HepG2 (cell line): ENCODE results near the gene OBSL1. TPM values are rescaled to one million over a fixed set of nuclear protein-coding genes. Genes with fewer than 3 reads are reported as not detected.

Experiments used
- CENPX ChIP-seq: sonication (generic); formaldehyde crosslinking; IDR thresholded peaks from 2 replicates; pipeline ENCODE4 v1.9.0; 2021; ENCODE audit warnings: mild to moderate bottlenecking, missing genetic modification reagents, moderate library complexity
- FOXA3 ChIP-seq: IDR thresholded peaks from 2 replicates; pipeline ENCODE4 v1.6.1; 2016; ENCODE audit warnings: missing genetic modification reagents, missing compliant biosample characterization
- GLI4 ChIP-seq: sonication (generic); formaldehyde crosslinking; IDR thresholded peaks from 2 replicates; pipeline ENCODE4 v1.5.1; 2020; ENCODE audit warnings: missing genetic modification reagents, mild to moderate bottlenecking, moderate library complexity, borderline replicate concordance
- JUN ChIP-seq: sonication (generic); formaldehyde crosslinking; IDR thresholded peaks from 2 replicates; pipeline ENCODE4 v1.4.0; 2020; ENCODE audit warnings: mild to moderate bottlenecking, missing genetic modification reagents
- KAT7 ChIP-seq: IDR thresholded peaks from 2 replicates; pipeline ENCODE4 v1.6.1; 2018; ENCODE audit warnings: borderline replicate concordance, missing compliant biosample characterization
- ZKSCAN8 ChIP-seq: IDR thresholded peaks from 2 replicates; pipeline ENCODE4 v1.6.1; 2016; ENCODE audit warnings: borderline replicate concordance, missing genetic modification reagents, missing compliant biosample characterization
- ZNF136 ChIP-seq: sonication (generic); formaldehyde crosslinking; IDR thresholded peaks from 2 replicates; pipeline ENCODE4 v1.8.1; 2022; ENCODE audit warnings: low read depth, mild to moderate bottlenecking, moderate library complexity, missing genetic modification reagents
- ZNF17 ChIP-seq: sonication (generic); formaldehyde crosslinking; IDR thresholded peaks from 2 replicates; pipeline ENCODE4 v1.5.0; 2020; ENCODE audit warnings: mild to moderate bottlenecking, missing genetic modification reagents
- ZNF331 ChIP-seq: sonication (generic); formaldehyde crosslinking; IDR thresholded peaks from 2 replicates; pipeline ENCODE4 v1.4.0; 2020; ENCODE audit warnings: missing genetic modification reagents
- ZNF451 ChIP-seq: sonication (generic); formaldehyde crosslinking; IDR thresholded peaks from 2 replicates; pipeline ENCODE4 v1.5.0; 2020; ENCODE audit warnings: mild to moderate bottlenecking, missing genetic modification reagents
- ZNF724P ChIP-seq: sonication (generic); formaldehyde crosslinking; IDR thresholded peaks from 2 replicates; pipeline ENCODE4 v1.8.0; 2022; ENCODE audit warnings: missing genetic modification reagents, borderline replicate concordance
- ZNF749 ChIP-seq: sonication (generic); formaldehyde crosslinking; IDR thresholded peaks from 2 replicates; pipeline ENCODE4 v1.8.0; 2022; ENCODE audit warnings: mild to moderate bottlenecking, missing genetic modification reagents, moderate library complexity, borderline replicate concordance
- polyA plus RNA-seq, 8 experiments: library from polyadenylated mRNA; depleted of rRNA in 3 of 8; stranded (reverse) in 7 of 8; unstranded in 1 of 8; fragments of >200 nt; fragmentation: Illumina TruSeq in 4 of 8; extraction: Trizol in 4 of 8; gene quantifications; 2 replicates each; pipeline versions ENCODE4 v1.2.1 to v1.2.3, GENCODE V29; 2011 to 2016; ENCODE audit warnings: low read depth in 4 of 8, missing spikeins in 1 of 8, mixed read lengths in 1 of 8; ENCODE audit not compliant: insufficient read depth in 1 of 8
- total RNA-seq, 5 experiments: library from RNA; depleted of rRNA; stranded (reverse); fragments of >200 nt; fragmentation: Illumina TruSeq; extraction: Trizol; gene quantifications; 2 replicates each; pipeline ENCODE4 v1.2.3, GENCODE V29; 2016; ENCODE audit warnings: low read depth in 1 of 5
- TF ChIP-seq, protein P1 (sequence below): sonication (generic); formaldehyde crosslinking; IDR thresholded peaks from 2 replicates; pipeline ENCODE4 v1.5.1; 2020; ENCODE audit warnings: mild to moderate bottlenecking, missing genetic modification reagents, moderate library complexity
- TF ChIP-seq, protein P2 (sequence below): sonication (generic); formaldehyde crosslinking; IDR thresholded peaks from 2 replicates; pipeline ENCODE4 v1.4.0; 2020; ENCODE audit warnings: low read depth, missing genetic modification reagents
- TF ChIP-seq, protein P3 (sequence below): IDR thresholded peaks from 2 replicates; pipeline ENCODE4 v1.6.1; 2016; ENCODE audit warnings: low read depth
- TF ChIP-seq, protein P4 (sequence below): sonication (generic); formaldehyde crosslinking; IDR thresholded peaks from 2 replicates; pipeline ENCODE4 v1.9.0; 2021; ENCODE audit warnings: missing genetic modification reagents, borderline replicate concordance

The OBSL1 gene
- total and polyA plus RNA-seq, 2 of the 13 experiments (the other 11 are each of a cell fraction or from before 2014, with no cell fraction given), result 86.7 to 218 TPM

DNA sequence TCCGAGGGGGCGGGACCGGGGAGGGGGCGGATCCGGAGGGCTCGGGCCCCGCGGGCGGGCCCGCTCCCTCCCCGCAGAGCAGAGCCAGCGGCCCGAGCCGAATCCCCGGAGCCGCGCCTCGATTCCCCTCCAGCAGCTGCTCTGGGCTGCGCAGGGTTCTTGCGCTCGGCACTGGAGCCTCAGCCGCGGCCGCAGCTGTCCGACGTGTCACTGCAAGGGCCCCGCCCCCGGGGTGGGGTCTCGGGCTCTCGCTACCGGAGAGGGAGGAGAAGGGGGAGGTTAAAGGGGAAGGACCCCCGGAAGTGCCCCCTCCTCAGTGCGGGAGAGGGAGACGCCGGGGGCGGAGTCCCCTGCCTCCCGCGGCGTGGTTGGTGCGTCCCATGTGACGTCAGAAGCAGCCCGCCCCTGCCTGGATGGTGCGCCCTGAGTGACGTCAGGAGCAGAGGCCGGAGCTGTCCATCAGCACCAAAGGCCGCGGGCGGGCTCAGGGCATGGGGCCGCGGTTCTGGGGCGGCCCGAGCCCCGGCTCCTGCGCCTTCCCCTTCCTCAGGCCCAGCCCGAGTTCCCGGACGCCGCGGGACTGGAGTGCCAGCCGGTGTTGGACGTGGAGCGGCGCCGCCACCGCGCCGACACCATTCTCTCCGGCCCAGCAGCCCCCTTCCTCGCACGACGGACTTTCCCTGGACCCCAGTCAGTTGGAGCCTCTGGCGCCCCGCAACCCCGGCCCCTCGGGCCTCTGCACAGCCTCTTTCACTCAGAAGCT is 27.6 kb downstream of the OBSL1 start, which contains the start of the genes CHPF and TMEM198 (continued):
- TF ChIP-seq ZNF136 (CRISPR knock-in tag), result peak; percentile 97
- TF ChIP-seq GLI4 (CRISPR knock-in tag), result peak; percentile 31; the same call in 1 of the 2 replicates
- TF ChIP-seq, protein P1, sequence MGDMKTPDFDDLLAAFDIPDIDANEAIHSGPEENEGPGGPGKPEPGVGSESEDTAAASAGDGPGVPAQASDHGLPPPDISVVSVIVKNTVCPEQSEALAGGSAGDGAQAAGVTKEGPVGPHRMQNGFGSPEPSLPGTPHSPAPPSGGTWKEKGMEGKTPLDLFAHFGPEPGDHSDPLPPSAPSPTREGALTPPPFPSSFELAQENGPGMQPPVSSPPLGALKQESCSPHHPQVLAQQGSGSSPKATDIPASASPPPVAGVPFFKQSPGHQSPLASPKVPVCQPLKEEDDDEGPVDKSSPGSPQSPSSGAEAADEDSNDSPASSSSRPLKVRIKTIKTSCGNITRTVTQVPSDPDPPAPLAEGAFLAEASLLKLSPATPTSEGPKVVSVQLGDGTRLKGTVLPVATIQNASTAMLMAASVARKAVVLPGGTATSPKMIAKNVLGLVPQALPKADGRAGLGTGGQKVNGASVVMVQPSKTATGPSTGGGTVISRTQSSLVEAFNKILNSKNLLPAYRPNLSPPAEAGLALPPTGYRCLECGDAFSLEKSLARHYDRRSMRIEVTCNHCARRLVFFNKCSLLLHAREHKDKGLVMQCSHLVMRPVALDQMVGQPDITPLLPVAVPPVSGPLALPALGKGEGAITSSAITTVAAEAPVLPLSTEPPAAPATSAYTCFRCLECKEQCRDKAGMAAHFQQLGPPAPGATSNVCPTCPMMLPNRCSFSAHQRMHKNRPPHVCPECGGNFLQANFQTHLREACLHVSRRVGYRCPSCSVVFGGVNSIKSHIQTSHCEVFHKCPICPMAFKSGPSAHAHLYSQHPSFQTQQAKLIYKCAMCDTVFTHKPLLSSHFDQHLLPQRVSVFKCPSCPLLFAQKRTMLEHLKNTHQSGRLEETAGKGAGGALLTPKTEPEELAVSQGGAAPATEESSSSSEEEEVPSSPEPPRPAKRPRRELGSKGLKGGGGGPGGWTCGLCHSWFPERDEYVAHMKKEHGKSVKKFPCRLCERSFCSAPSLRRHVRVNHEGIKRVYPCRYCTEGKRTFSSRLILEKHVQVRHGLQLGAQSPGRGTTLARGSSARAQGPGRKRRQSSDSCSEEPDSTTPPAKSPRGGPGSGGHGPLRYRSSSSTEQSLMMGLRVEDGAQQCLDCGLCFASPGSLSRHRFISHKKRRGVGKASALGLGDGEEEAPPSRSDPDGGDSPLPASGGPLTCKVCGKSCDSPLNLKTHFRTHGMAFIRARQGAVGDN (CRISPR knock-in tag), result peak; percentile 78
- TF ChIP-seq ZNF451, result no peak
- no peak for TF ChIP-seq ZNF17 (CRISPR knock-in tag)
- TF ChIP-seq, protein P2, sequence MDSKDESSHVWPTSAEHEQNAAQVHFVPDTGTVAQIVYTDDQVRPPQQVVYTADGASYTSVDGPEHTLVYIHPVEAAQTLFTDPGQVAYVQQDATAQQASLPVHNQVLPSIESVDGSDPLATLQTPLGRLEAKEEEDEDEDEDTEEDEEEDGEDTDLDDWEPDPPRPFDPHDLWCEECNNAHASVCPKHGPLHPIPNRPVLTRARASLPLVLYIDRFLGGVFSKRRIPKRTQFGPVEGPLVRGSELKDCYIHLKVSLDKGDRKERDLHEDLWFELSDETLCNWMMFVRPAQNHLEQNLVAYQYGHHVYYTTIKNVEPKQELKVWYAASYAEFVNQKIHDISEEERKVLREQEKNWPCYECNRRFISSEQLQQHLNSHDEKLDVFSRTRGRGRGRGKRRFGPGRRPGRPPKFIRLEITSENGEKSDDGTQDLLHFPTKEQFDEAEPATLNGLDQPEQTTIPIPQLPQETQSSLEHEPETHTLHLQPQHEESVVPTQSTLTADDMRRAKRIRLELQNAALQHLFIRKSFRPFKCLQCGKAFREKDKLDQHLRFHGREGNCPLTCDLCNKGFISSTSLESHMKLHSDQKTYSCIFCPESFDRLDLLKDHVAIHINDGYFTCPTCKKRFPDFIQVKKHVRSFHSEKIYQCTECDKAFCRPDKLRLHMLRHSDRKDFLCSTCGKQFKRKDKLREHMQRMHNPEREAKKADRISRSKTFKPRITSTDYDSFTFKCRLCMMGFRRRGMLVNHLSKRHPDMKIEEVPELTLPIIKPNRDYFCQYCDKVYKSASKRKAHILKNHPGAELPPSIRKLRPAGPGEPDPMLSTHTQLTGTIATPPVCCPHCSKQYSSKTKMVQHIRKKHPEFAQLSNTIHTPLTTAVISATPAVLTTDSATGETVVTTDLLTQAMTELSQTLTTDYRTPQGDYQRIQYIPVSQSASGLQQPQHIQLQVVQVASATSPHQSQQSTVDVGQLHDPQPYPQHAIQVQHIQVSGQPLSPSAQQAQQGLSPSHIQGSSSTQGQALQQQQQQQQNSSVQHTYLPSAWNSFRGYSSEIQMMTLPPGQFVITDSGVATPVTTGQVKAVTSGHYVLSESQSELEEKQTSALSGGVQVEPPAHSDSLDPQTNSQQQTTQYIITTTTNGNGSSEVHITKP (CRISPR knock-in tag), result peak; percentile 98
- peak; percentile 88 for TF ChIP-seq JUN (CRISPR knock-in tag)
- TF ChIP-seq, protein P3, sequence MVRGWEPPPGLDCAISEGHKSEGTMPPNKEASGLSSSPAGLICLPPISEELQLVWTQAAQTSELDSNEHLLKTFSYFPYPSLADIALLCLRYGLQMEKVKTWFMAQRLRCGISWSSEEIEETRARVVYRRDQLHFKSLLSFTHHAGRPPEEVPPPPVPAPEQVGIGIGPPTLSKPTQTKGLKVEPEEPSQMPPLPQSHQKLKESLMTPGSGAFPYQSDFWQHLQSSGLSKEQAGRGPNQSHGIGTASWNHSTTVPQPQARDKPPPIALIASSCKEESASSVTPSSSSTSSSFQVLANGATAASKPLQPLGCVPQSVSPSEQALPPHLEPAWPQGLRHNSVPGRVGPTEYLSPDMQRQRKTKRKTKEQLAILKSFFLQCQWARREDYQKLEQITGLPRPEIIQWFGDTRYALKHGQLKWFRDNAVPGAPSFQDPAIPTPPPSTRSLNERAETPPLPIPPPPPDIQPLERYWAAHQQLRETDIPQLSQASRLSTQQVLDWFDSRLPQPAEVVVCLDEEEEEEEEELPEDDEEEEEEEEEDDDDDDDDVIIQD (CRISPR knock-in tag), result peak; percentile 42; the same call in 1 of the 2 replicates
- TF ChIP-seq ZKSCAN8 (CRISPR knock-in tag), result peak; percentile 67; the same call in 1 of the 2 replicates
- peak; percentile 87 for TF ChIP-seq ZNF724P (CRISPR knock-in tag)
- TF ChIP-seq FOXA3 (CRISPR knock-in tag), result peak; percentile 52
- TF ChIP-seq, protein P4, sequence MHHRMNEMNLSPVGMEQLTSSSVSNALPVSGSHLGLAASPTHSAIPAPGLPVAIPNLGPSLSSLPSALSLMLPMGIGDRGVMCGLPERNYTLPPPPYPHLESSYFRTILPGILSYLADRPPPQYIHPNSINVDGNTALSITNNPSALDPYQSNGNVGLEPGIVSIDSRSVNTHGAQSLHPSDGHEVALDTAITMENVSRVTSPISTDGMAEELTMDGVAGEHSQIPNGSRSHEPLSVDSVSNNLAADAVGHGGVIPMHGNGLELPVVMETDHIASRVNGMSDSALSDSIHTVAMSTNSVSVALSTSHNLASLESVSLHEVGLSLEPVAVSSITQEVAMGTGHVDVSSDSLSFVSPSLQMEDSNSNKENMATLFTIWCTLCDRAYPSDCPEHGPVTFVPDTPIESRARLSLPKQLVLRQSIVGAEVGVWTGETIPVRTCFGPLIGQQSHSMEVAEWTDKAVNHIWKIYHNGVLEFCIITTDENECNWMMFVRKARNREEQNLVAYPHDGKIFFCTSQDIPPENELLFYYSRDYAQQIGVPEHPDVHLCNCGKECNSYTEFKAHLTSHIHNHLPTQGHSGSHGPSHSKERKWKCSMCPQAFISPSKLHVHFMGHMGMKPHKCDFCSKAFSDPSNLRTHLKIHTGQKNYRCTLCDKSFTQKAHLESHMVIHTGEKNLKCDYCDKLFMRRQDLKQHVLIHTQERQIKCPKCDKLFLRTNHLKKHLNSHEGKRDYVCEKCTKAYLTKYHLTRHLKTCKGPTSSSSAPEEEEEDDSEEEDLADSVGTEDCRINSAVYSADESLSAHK (CRISPR knock-in tag), result no peak; the same call in 1 of the 2 replicates
- TF ChIP-seq ZNF331 (CRISPR knock-in tag), result peak; percentile 68
- no peak for TF ChIP-seq CENPX (CRISPR knock-in tag)
- TF ChIP-seq KAT7 (CRISPR knock-in tag), result peak; percentile 93; the same call in 1 of the 2 replicates
- peak; percentile 89 for TF ChIP-seq ZNF749 (CRISPR knock-in tag)
